T follicular helper cell (primary cell): ENCODE data around the gene AMH.

ENCODE experiments used
- DNase-seq: peaks from one replicate; pipeline ENCODE4 v3.0.0-alpha.2; 2020; ENCODE audit warnings: low read depth

AMH gene

GRCh38 chr19:2221250-2221831 is 27.8 kb upstream of the AMH start:
- no peak for DNase-seq

GRCh38 chr19:2221918-2222317 is 27.2 kb upstream of the AMH start:
- no peak for DNase-seq

GRCh38 chr19:2223391-2223790 is 25.7 kb upstream of the AMH start:
- DNase-seq = no peak

- DNase-seq = no peak
These were observed 25.2 kb upstream of the AMH start for GRCh38 chr19:2223959-2224358.

GRCh38 chr19:2224754-2225349 is 24.3 kb upstream of the AMH start:
- DNase-seq = no peak

GRCh38 chr19:2225415-2226050 is 23.6 kb upstream of the AMH start:
- DNase-seq = no peak

- DNase-seq = no peak
These were observed 22.9 kb upstream of the AMH start for GRCh38 chr19:2226051-2226839.

- no peak for DNase-seq
These were observed 22.2 kb upstream of the AMH start for GRCh38 chr19:2226840-2227360.

GRCh38 chr19:2227415-2228156 is 21.5 kb upstream of the AMH start:
- no peak for DNase-seq

GRCh38 chr19:2228157-2229030 is 20.7 kb upstream of the AMH start:
- no peak for DNase-seq

- DNase-seq = no peak
These were observed 19.8 kb upstream of the AMH start for GRCh38 chr19:2229103-2230032.

- DNase-seq = no peak
These were observed 19.0 kb upstream of the AMH start for GRCh38 chr19:2230033-2230531.

GRCh38 chr19:2230807-2231533 is 18.2 kb upstream of the AMH start:
- DNase-seq = no peak

GRCh38 chr19:2231621-2232221 is 17.4 kb upstream of the AMH start:
- DNase-seq = no peak

GRCh38 chr19:2232286-2233151 is 16.6 kb upstream of the AMH start:
- no peak for DNase-seq

- DNase-seq = no peak
These were observed 15.4 kb upstream of the AMH start for GRCh38 chr19:2233601-2234280.

- DNase-seq = no peak
These were observed 14.1 kb upstream of the AMH start for GRCh38 chr19:2234996-2235380.
